HT-29 (cell line): ENCODE measurements around the gene FBLN5. TPM values are rescaled to one million over a fixed set of nuclear protein-coding genes. Genes with fewer than 3 reads are reported as not detected.

Source experiments
- DNase-seq: peaks from one replicate; pipeline ENCODE4 v3.0.0-alpha.2; 2015; ENCODE audit warnings: low spot score
- total RNA-seq: library from RNA; depleted of rRNA; stranded (reverse); fragments of >200 nt; shearing (Covaris generic); gene quantifications from 2 replicates; pipeline ENCODE4 v1.2.3, GENCODE V29; 2014; rRNA removed

Gene FBLN5
- total RNA-seq, 1 experiment from 2014 or later = not detected

DNA sequence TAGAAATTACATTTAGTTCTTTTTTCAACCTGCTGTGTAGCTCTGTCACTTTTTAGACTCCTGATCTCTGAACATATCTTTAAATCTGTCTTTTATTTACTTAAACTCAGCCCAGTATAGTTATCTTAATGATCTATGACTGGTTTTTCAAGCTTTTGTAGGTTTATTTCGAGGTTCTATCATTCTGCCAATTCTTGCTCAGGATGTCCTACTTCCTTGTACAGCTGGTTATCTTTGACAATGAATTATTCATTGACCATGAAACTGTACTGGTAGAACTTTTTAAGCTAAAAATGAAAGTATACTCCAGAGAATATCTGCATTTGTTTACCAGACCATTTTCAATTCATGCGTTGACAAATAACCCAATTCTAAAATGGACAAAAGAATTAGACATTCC, 118.0 kb downstream of the FBLN5 start:
- DNase-seq = peak; percentile 68

DNA sequence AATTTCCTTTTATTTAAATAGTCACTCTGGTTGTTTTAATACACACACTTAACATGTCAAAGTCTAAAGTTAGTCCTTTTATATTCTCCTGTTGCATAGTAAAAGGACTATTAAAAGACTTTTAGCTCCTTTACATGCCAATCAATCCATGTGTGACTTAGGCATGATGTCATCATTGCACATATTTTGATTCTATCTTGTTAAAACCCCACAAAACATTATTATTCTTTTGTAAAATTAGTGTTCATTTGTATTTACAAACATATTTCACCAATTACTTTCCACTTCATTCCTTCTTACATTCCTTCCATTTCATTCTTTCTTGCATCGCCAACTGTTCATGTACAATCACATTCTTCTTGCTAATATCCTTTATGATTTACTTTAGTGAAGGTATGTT, 119.7 kb downstream of the FBLN5 start:
- DNase-seq = no peak

Other genes starting within 250 kb of the FBLN5 start
- 0.03 and 0.61 TPM in 2 replicates for gene CATSPERB, start 215.6 kb downstream of the FBLN5 start, total RNA-seq
- 13.9 and 14.2 TPM in 2 replicates for gene TC2N, start 80.2 kb downstream of the FBLN5 start, total RNA-seq
- 7.1 and 11.1 TPM in 2 replicates for gene TRIP11, start 92.4 kb upstream of the FBLN5 start, total RNA-seq
- 7.5 and 13.7 TPM in 2 replicates for gene ATXN3, start 158.9 kb upstream of the FBLN5 start, total RNA-seq
- gene NDUFB1, start 174.0 kb upstream of the FBLN5 start, total RNA-seq = 268 and 270 TPM in 2 replicates
- 11.9 and 23.1 TPM in 2 replicates for gene CPSF2, start 174.3 kb upstream of the FBLN5 start, total RNA-seq